ENCODE results near the gene CLDN19.

CLDN19 gene

GRCh38 chr1:42684139-42684538 lies 55.9 kb downstream of the CLDN19 start:
- peak overlapping the region; percentile 71 for H3K4me3 ChIP-seq (ENCODE audit: low read depth, low read length)
- TF ChIP-seq CTCF (IDR thresholded peaks at IDR 0.05; ENCODE audit: borderline replicate concordance, insufficient read depth, low read depth, low read length) = no peak
